Skeletal muscle tissue (tissue), 4 donors: ENCODE data around the gene ETV1. TPM values are rescaled to one million over a fixed set of nuclear protein-coding genes. Genes with fewer than 3 reads are reported as not detected.

ENCODE experiments used
- H3K27ac ChIP-seq: one replicate; pipeline ENCODE4 v1.7.0; 2013; ENCODE audit warnings: mild to moderate bottlenecking, low read depth, low read length, inconsistent platforms
- H3K27me3 ChIP-seq, 3 donors: one replicate each; pipeline ENCODE4 v1.7.0; 2013; ENCODE audit warnings: low read length in 3 of 3; ENCODE audit not compliant: control insufficient read depth in 3 of 3, insufficient read depth in 3 of 3
- H3K36me3 ChIP-seq, 3 donors: one replicate each; pipeline ENCODE4 v1.7.0; 2013; ENCODE audit warnings: low read length in 3 of 3; ENCODE audit not compliant: control insufficient read depth in 3 of 3, insufficient read depth in 3 of 3
- H3K4me1 ChIP-seq, 3 donors: one replicate each; pipeline ENCODE4 v1.7.0; 2013; ENCODE audit warnings: low read length in 3 of 3, mild to moderate bottlenecking in 3 of 3; ENCODE audit not compliant: control insufficient read depth in 3 of 3, insufficient read depth in 3 of 3
- H3K4me3 ChIP-seq, 3 donors: one replicate each; pipeline ENCODE4 v1.7.0; 2013; ENCODE audit warnings: low read length in 3 of 3
- H3K9ac ChIP-seq, 3 donors: one replicate each; pipeline ENCODE4 v1.7.0; 2013; ENCODE audit warnings: low read length in 3 of 3, mild to moderate bottlenecking in 3 of 3, moderate library complexity in 2 of 3, low read depth in 1 of 3
- H3K9me3 ChIP-seq, 3 donors: one replicate each; pipeline ENCODE4 v1.7.0; 2013; ENCODE audit warnings: low read length in 3 of 3; ENCODE audit not compliant: control insufficient read depth in 3 of 3
- total RNA-seq: library from RNA; depleted of rRNA; stranded (reverse); fragments of >200 nt; gene quantifications from one replicate; pipeline ENCODE4 v1.2.3, GENCODE V29; 2014
- donor health status: Osteomylitis.

Gene ETV1
- total RNA-seq, 1 donor from 2014 or later, result 6.3 TPM

DNA sequence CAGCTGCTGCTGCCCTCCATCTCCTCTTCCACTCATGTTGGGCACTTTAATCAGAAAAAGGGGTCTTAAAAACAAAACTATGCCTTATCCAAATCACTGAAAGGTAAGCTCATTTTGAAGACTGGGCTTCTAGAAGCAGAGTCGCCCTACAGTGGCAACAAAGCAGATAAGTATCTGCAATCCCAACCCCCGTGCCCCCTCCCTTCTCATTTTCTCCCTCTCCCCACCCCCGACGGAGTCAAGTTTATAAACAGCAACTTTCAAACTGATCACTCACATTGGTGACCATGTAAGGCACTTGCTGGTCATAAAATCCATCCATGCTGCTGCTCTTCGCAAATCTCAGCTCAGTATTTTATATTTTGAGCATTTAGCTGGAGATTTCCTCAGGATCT lies 738 bp downstream of the ETV1 start:
- Histone ChIP-seq H3K4me1 (peaks cover 8 to 18% (median 15%) of the 10 kb centered on the region in 3 donors), H3K27ac (no peak overlapping the region), H3K27me3 (peaks cover 0 to 3% (median 2%) of the 10 kb centered on the region in 3 donors), H3K4me3 (peak overlapping the region; percentile 84 to 87 (median 85)), H3K36me3 (no peaks in the 10 kb centered on the region), H3K9ac (peak overlapping the region; percentile 22 to 78 (median 71)), H3K9me3 (no peaks in the 10 kb centered on the region)

GRCh38 chr7:13988065-13988464 lies 1.4 kb downstream of the ETV1 start:
- no peak overlapping the region for H3K9ac ChIP-seq
- H3K27me3 ChIP-seq, result peaks cover 0 to 3% (median 2%) of the 10 kb centered on the region in 3 donors
- H3K4me1 ChIP-seq, result peaks cover 8 to 18% (median 15%) of the 10 kb centered on the region in 3 donors
- H3K27ac ChIP-seq, result no peak overlapping the region
- H3K36me3 ChIP-seq, result no peaks in the 10 kb centered on the region
- H3K4me3 ChIP-seq, result peak overlapping the region in 1 of 3 donors; percentile 45
- H3K9me3 ChIP-seq, result no peaks in the 10 kb centered on the region

GRCh38 chr7:13987395-13987794 lies 2.1 kb downstream of the ETV1 start:
- Histone ChIP-seq H3K27ac (no peak overlapping the region), H3K9ac (no peak overlapping the region), H3K4me3 (no peak overlapping the region)

DNA sequence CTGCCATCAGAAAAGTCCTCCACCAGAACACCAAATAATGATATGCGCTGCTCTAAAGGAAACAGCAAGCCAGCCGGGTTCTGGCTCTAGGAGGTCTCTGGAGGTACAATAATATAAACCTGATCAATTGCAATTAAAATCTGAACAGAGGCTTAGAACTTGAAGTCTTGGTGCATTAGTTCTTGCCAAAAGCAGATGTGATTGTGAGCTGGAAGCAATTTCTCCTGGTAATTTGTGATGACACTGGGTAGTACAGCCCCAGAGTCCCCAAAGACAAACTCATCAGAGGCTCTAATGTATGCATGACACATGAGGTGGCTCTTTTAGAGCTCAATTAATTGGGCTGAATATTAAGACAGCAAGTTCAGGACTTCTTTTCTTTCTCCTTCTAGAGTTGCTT lies 3.3 kb downstream of the ETV1 start:
- no peaks in the 10 kb centered on the region for H3K36me3 ChIP-seq
- H3K27ac ChIP-seq, result no peak overlapping the region
- H3K4me1 ChIP-seq, result peaks cover 8 to 18% (median 11%) of the 10 kb centered on the region in 3 donors

More at GRCh38 chr7:13987395-13987794, 2.1 kb downstream of the ETV1 start:
- no peaks in the 10 kb centered on the region for H3K9me3 ChIP-seq
- no peaks in the 10 kb centered on the region for H3K36me3 ChIP-seq
- peaks cover 8 to 18% (median 15%) of the 10 kb centered on the region in 3 donors for H3K4me1 ChIP-seq
- H3K27me3 ChIP-seq, result peaks cover 0 to 3% (median 2%) of the 10 kb centered on the region in 3 donors

DNA sequence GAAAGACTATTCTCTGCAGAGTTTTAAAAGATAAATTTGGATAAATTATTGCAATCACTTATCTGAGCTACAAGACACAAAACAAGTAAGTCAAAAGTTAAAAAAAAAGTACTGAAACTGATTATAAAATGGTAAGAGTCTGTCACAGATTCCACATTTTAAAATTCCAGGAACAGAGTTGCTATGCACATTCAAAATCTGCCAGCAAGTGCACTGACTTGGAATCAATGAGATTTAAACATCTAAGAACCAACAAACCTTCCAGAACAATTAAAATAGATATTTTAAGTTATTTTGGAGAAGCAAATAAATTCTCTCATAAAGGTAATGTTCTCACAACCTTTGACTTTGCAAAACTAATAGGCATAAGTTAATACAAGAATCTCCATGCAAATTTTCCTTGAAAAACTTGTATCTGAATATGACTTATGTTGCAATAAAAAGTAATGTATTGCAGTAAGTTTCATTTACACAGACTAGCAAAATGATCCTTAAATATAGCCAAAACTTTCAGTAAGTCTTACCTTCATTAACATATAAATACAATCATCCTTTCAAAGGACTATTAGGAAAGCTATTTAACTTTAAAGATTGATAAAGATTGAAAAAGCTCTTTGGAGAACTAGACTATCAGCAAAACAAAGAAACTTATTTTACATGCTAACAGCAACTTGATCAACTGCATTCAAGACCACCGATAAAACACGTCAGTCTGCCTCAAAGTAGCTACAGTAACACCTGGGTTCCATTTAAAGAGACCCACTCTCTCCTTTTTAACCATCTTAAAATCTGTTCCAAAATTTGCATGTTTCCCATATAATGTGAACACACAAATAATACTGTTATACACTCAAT lies 4.4 kb downstream of the ETV1 start:
- Histone ChIP-seq H3K36me3 (no peaks in the 10 kb centered on the region), H3K9ac (no peak overlapping the region), H3K27ac (no peak overlapping the region), H3K4me1 (peaks cover 7 to 13% (median 8%) of the 10 kb centered on the region in 3 donors), H3K27me3 (peaks cover 0 to 3% (median 2%) of the 10 kb centered on the region in 3 donors), H3K4me3 (no peak overlapping the region), H3K9me3 (no peaks in the 10 kb centered on the region)

More for the DNA sequence above, 3.3 kb downstream of the ETV1 start:
- Histone ChIP-seq H3K27me3 (peaks cover 0 to 3% (median 2%) of the 10 kb centered on the region in 3 donors), H3K9ac (no peak overlapping the region), H3K4me3 (no peak overlapping the region), H3K9me3 (no peaks in the 10 kb centered on the region)

DNA sequence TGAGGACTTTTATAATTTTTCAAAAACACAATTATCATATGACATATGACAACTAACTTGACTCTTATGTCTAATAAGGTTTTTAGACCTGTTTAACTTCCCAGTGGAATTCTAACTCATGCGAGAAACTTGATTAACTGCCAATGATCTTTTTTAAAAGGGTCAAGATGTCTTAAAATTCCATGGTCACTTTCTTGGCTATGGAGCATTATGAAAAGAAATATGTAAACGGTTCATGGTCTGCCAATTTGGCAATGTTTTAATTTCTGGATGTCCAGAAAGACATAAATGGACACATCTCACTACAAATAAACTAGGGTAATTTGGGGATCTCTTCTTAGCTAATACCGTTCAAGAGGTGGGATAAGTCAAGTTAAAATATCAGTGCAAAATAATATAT lies 5.4 kb downstream of the ETV1 start:
- Histone ChIP-seq H3K27me3 (peaks cover 0 to 3% (median 2%) of the 10 kb centered on the region in 3 donors), H3K27ac (no peak overlapping the region), H3K4me1 (peaks cover 0 to 4% (median 3%) of the 10 kb centered on the region in 3 donors), H3K36me3 (no peaks in the 10 kb centered on the region), H3K9ac (no peak overlapping the region), H3K9me3 (no peaks in the 10 kb centered on the region), H3K4me3 (no peak overlapping the region)

- Histone ChIP-seq H3K9ac (no peak overlapping the region), H3K27me3 (peaks cover 0 to 2% (median 2%) of the 10 kb centered on the region in 3 donors), H3K36me3 (no peaks in the 10 kb centered on the region), H3K27ac (no peak overlapping the region), H3K4me3 (no peak overlapping the region), H3K9me3 (no peaks in the 10 kb centered on the region), H3K4me1 (no peaks in the 10 kb centered on the region)
These were observed 6.4 kb downstream of the ETV1 start for GRCh38 chr7:13982940-13983677.

DNA sequence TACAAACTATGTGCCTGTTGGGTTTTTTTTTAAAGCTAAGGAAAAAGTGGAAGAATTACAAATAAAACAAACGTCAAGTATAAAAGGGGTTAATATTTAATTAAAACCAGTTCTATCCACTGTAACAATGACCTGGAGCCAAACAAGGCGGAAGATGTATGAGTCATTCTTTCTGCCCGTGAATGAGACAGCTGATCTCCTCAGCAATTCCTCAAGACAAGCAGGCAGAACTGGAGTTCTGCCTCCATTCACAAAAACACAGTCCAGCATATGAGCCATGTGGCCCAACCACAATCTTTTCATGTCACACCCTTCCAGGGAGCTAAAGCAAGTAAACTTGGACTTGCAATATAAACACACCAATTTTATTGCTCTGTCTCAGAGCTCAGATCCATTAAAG lies 8.4 kb downstream of the ETV1 start:
- H3K9ac ChIP-seq, result no peak overlapping the region
- no peak overlapping the region for H3K27ac ChIP-seq
- no peaks in the 10 kb centered on the region for H3K27me3 ChIP-seq
- H3K4me1 ChIP-seq, result no peaks in the 10 kb centered on the region
- no peaks in the 10 kb centered on the region for H3K9me3 ChIP-seq
- H3K4me3 ChIP-seq, result no peak overlapping the region
- H3K36me3 ChIP-seq, result no peaks in the 10 kb centered on the region

- Histone ChIP-seq H3K36me3 (no peaks in the 10 kb centered on the region), H3K9me3 (no peaks in the 10 kb centered on the region), H3K4me3 (no peak overlapping the region), H3K27ac (no peak overlapping the region), H3K27me3 (no peaks in the 10 kb centered on the region), H3K9ac (no peak overlapping the region), H3K4me1 (no peaks in the 10 kb centered on the region)
These were observed 9.0 kb downstream of the ETV1 start for GRCh38 chr7:13980474-13980873.
